Esophagus squamous epithelium (tissue), 4 donors: ENCODE results near the gene HSPBP1.

Experiments
- POLR2A ChIP-seq, 4 donors: fragments of 450-650 bp; IDR thresholded peaks; one replicate each; pipeline ENCODE4 v1.6.1; 2017; ENCODE audit warnings: antibody characterized with exemption in 4 of 4, mild to moderate bottlenecking in 4 of 4, moderate library complexity in 3 of 4
- TF ChIP-seq, protein P1 (sequence below), 6 experiments: fragments of 450-650 bp in 4 of 6; fragments of 200-600 bp in 2 of 6; sonication (generic) in 2 of 6; IDR thresholded peaks; one replicate each; pipeline ENCODE4 v1.5.1; 2016 to 2019; ENCODE audit warnings: antibody characterized with exemption in 6 of 6, mild to moderate bottlenecking in 4 of 6, moderate library complexity in 4 of 6

GRCh38 chr19:55310498-55310897 is 30.6 kb upstream of the HSPBP1 start:
- TF ChIP-seq POLR2A (IDR thresholded peaks at IDR 0.05): no peak
- TF ChIP-seq, protein P1, sequence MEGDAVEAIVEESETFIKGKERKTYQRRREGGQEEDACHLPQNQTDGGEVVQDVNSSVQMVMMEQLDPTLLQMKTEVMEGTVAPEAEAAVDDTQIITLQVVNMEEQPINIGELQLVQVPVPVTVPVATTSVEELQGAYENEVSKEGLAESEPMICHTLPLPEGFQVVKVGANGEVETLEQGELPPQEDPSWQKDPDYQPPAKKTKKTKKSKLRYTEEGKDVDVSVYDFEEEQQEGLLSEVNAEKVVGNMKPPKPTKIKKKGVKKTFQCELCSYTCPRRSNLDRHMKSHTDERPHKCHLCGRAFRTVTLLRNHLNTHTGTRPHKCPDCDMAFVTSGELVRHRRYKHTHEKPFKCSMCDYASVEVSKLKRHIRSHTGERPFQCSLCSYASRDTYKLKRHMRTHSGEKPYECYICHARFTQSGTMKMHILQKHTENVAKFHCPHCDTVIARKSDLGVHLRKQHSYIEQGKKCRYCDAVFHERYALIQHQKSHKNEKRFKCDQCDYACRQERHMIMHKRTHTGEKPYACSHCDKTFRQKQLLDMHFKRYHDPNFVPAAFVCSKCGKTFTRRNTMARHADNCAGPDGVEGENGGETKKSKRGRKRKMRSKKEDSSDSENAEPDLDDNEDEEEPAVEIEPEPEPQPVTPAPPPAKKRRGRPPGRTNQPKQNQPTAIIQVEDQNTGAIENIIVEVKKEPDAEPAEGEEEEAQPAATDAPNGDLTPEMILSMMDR (IDR thresholded peaks at IDR 0.05): no peak
